Fibroblast of lung (primary cell): ENCODE results near the gene CNBD2. TPM values are rescaled to one million over a fixed set of nuclear protein-coding genes. Genes with fewer than 3 reads are reported as not detected.

ENCODE experiments used
- DNase-seq, 2 donors: peaks; one replicate each; pipeline versions ENCODE4 v3.0.0 to v3.0.0-alpha.2; 2010; ENCODE audit warnings: low read depth in 2 of 2
- H2AFZ ChIP-seq: 2 replicates; pipeline ENCODE4 v1.5.1; 2012; ENCODE audit warnings: low read length, control low read depth, inconsistent platforms
- H3K27ac ChIP-seq: 2 replicates; pipeline ENCODE4 v1.5.1; 2011; ENCODE audit warnings: low read length, control low read depth; ENCODE audit not compliant: insufficient read depth
- H3K27me3 ChIP-seq: 2 replicates; pipeline ENCODE4 v1.5.1; 2011; ENCODE audit warnings: mild to moderate bottlenecking, low read length; ENCODE audit not compliant: control insufficient read depth, insufficient read depth
- H3K36me3 ChIP-seq: 2 replicates; pipeline ENCODE4 v1.5.1; 2011; ENCODE audit warnings: low read length; ENCODE audit not compliant: control insufficient read depth, insufficient read depth
- H3K4me1 ChIP-seq: 2 replicates; pipeline ENCODE4 v1.5.1; 2011; ENCODE audit warnings: low read length; ENCODE audit not compliant: control insufficient read depth, insufficient read depth; ENCODE audit errors: extremely low read depth
- H3K4me2 ChIP-seq: 2 replicates; pipeline ENCODE4 v1.5.1; 2011; ENCODE audit warnings: low read length, control low read depth; ENCODE audit not compliant: insufficient read depth; ENCODE audit errors: extremely low read depth
- H3K4me3 ChIP-seq, 4 experiments: fragments of 200-600 bp in 1 of 4; sonication (generic) in 1 of 4; replicated peaks in 1 of 4; 2 replicates each; pipeline ENCODE4 v1.5.1; 2011 to 2016; ENCODE audit warnings: low read length in 4 of 4, low read depth in 3 of 4, mild to moderate bottlenecking in 3 of 4, control low read depth in 2 of 4, inconsistent platforms in 1 of 4, mixed read lengths in 1 of 4; ENCODE audit not compliant: insufficient read depth in 1 of 4; ENCODE audit errors: control extremely low read depth in 1 of 4
- H3K79me2 ChIP-seq: 2 replicates; pipeline ENCODE4 v1.5.1; 2012; ENCODE audit warnings: mild to moderate bottlenecking, low read length, inconsistent platforms; ENCODE audit not compliant: control insufficient read depth, insufficient read depth
- H3K9ac ChIP-seq: 2 replicates; pipeline ENCODE4 v1.5.1; 2011; ENCODE audit warnings: mild to moderate bottlenecking, low read length, control low read depth; ENCODE audit not compliant: insufficient read depth
- H3K9me3 ChIP-seq: 2 replicates; pipeline ENCODE4 v1.5.1; 2012; ENCODE audit warnings: low read depth, low read length; ENCODE audit not compliant: control insufficient read depth, insufficient read depth
- H4K20me1 ChIP-seq: 2 replicates; pipeline ENCODE4 v1.5.1; 2011; ENCODE audit warnings: low read length; ENCODE audit not compliant: control insufficient read depth, insufficient read depth; ENCODE audit errors: extremely low read depth
- EZH2 ChIP-seq: IDR thresholded peaks from 2 replicates; pipeline ENCODE4 v1.5.1; 2012; ENCODE audit warnings: low read length, control low read depth, mild to moderate bottlenecking; ENCODE audit errors: missing control alignments
- polyA plus RNA-seq, 2 donors: library from polyadenylated mRNA; depleted of rRNA in 1 of 2; stranded (reverse) in 1 of 2; unstranded in 1 of 2; fragments of >200 nt; gene quantifications; 2 replicates each; pipeline ENCODE4 v1.2.1, GENCODE V29; 2011 to 2012; ENCODE audit warnings: missing spikeins in 1 of 2
- total RNA-seq: library from RNA; depleted of rRNA; stranded (reverse); fragments of >200 nt; gene quantifications from 2 replicates; pipeline ENCODE4 v1.2.1, GENCODE V29; 2014
- TF ChIP-seq, protein P1 (sequence below), 2 donors: IDR thresholded peaks in 1 of 2; conservative IDR thresholded peaks in 1 of 2; 1 replicate in 1 of 2; 2 replicates in 1 of 2; pipeline ENCODE4 v1.5.1; 2011 to 2012; ENCODE audit warnings: low read length in 2 of 2, control low read depth in 1 of 2, inconsistent platforms in 1 of 2, low read depth in 1 of 2, mild to moderate bottlenecking in 1 of 2

Gene CNBD2
- total and polyA plus RNA-seq, 2 donors (not counting 1 experiment from before 2014, with no cell fraction given): 1.1 to 2.6 TPM

DNA sequence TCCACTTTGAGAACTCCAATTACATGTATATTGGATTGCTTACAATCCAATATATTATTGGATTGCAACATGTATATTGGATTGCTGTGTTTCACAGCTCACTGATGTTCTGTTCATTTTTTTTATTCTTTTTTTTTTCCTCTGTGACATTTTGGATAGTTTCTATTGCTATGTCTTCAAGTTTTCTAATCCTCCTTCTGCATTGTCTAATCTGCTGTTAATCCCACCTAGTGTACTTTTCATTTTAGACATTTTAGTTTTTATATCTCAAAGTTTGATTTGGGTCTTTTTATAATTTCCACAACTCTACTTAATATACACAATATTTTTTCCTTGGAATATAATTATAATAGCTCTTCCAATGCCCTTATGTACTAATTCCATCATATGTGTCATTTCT lies 34.5 kb downstream of the CNBD2 start:
- H3K27me3 ChIP-seq: no peaks in the 10 kb centered on the region
- no peak overlapping the region for H3K9ac ChIP-seq
- TF ChIP-seq, protein P1, sequence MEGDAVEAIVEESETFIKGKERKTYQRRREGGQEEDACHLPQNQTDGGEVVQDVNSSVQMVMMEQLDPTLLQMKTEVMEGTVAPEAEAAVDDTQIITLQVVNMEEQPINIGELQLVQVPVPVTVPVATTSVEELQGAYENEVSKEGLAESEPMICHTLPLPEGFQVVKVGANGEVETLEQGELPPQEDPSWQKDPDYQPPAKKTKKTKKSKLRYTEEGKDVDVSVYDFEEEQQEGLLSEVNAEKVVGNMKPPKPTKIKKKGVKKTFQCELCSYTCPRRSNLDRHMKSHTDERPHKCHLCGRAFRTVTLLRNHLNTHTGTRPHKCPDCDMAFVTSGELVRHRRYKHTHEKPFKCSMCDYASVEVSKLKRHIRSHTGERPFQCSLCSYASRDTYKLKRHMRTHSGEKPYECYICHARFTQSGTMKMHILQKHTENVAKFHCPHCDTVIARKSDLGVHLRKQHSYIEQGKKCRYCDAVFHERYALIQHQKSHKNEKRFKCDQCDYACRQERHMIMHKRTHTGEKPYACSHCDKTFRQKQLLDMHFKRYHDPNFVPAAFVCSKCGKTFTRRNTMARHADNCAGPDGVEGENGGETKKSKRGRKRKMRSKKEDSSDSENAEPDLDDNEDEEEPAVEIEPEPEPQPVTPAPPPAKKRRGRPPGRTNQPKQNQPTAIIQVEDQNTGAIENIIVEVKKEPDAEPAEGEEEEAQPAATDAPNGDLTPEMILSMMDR (conservative IDR thresholded peaks at IDR 0.05 in 1 of 2, IDR thresholded peaks at IDR 0.05 in 1 of 2; ENCODE audit: low read depth in 1 of 2, low read length in 2 of 2): no peak
- TF ChIP-seq EZH2: no peak
- H3K4me1 ChIP-seq: no peaks in the 10 kb centered on the region
- no peaks in the 10 kb centered on the region for H3K9me3 ChIP-seq
- no peak overlapping the region for H2AFZ ChIP-seq
- no peak overlapping the region for H3K27ac ChIP-seq
- no peaks in the 10 kb centered on the region for H4K20me1 ChIP-seq
- H3K4me3 ChIP-seq: no peak overlapping the region
- H3K79me2 ChIP-seq: no peaks in the 10 kb centered on the region
- no peak for DNase-seq
- H3K4me2 ChIP-seq: no peak overlapping the region
- no peaks in the 10 kb centered on the region for H3K36me3 ChIP-seq

DNA sequence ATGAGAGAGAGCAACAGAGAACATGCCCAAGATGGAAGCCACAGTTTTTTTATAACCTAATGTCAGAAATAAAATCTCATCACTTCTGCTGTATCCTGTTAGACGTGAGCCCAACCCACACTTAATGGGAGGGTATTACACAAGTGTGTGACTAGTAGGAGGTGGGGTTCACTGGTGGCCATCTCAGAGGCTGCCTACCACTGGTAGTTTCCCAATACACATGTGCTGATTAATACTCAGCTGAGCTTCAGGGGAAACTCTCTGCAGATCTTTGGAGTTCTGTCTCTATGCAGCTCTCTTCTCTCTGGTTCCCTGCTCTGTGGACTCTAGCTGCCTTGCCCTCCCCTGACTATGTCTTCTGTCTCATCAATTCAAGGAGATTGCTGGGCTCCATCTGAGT lies 35.7 kb downstream of the CNBD2 start:
- Histone ChIP-seq H3K4me2 (no peak overlapping the region), H3K27me3 (no peaks in the 10 kb centered on the region), H3K9me3 (no peaks in the 10 kb centered on the region), H2AFZ (no peak overlapping the region), H3K4me1 (no peaks in the 10 kb centered on the region), H3K27ac (no peak overlapping the region), H4K20me1 (no peaks in the 10 kb centered on the region), H3K79me2 (no peaks in the 10 kb centered on the region), H3K9ac (no peak overlapping the region), H3K36me3 (no peaks in the 10 kb centered on the region), H3K4me3 (no peak overlapping the region)
- TF ChIP-seq EZH2: no peak
- TF ChIP-seq, protein P1 (conservative IDR thresholded peaks at IDR 0.05 in 1 of 2, IDR thresholded peaks at IDR 0.05 in 1 of 2; ENCODE audit: low read depth in 1 of 2, low read length in 2 of 2): no peak
- no peak for DNase-seq

DNA sequence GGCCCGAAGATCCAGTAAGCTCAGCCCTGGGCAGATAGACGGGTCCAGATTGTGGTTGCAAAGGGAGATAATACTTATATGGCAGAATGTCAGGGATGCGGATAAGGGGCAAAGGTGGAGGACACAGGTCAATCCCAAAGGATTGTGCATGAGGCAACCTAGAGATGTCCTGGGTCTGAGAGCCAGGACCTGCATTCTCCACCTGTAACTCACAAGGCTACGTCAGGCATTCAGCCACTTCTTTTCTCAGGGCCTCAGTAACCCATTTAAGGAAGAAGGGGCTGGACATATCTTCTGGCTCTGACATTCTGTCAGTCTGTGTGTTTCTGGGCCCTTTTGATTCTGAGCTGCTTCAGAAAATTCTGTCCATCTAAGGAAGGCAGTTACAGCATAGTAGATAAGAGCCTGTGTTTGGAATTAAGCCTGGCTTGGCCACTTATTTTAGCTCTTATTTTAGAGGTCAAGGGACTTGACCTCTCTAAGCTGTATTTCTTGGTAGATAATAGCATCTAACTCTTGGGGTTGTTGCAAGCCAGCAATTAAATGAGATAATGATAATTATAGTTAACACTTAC lies 40.2 kb downstream of the CNBD2 start:
- no peaks in the 10 kb centered on the region for H3K79me2 ChIP-seq
- H3K9me3 ChIP-seq: no peaks in the 10 kb centered on the region
- DNase-seq: no peak
- no peaks in the 10 kb centered on the region for H4K20me1 ChIP-seq
- H3K36me3 ChIP-seq: no peaks in the 10 kb centered on the region
- H3K27ac ChIP-seq: no peak overlapping the region
- no peak overlapping the region for H3K4me2 ChIP-seq
- no peak overlapping the region for H3K4me3 ChIP-seq
- H3K4me1 ChIP-seq: no peaks in the 10 kb centered on the region
- no peaks in the 10 kb centered on the region for H3K27me3 ChIP-seq
- H2AFZ ChIP-seq: no peak overlapping the region
- H3K9ac ChIP-seq: no peak overlapping the region
- TF ChIP-seq, protein P1 (conservative IDR thresholded peaks at IDR 0.05 in 1 of 2, IDR thresholded peaks at IDR 0.05 in 1 of 2; ENCODE audit: low read depth in 1 of 2, low read length in 2 of 2): no peak
- no peak for TF ChIP-seq EZH2
